Mesendoderm (in vitro differentiated cells): Measurements from ENCODE around the gene SGIP1.

Experiments used
- DNase-seq: peaks from one replicate; pipeline ENCODE4 v3.0.0; 2013
- H2AK5ac ChIP-seq: 2 replicates; pipeline ENCODE4 v1.6.1; 2013; ENCODE audit warnings: low read length, inconsistent platforms
- H2BK120ac ChIP-seq: 2 replicates; pipeline ENCODE4 v1.6.1; 2013; ENCODE audit warnings: low read depth, mild to moderate bottlenecking, low read length, moderate library complexity, mixed read lengths
- H2BK15ac ChIP-seq: replicated peaks from 2 replicates; pipeline ENCODE4 v1.6.1; 2013; ENCODE audit warnings: low read depth, mild to moderate bottlenecking, moderate library complexity
- H2BK5ac ChIP-seq: 2 replicates; pipeline ENCODE4 v1.6.1; 2013; ENCODE audit warnings: low read length, inconsistent platforms
- H3K18ac ChIP-seq: 2 replicates; pipeline ENCODE4 v1.6.1; 2013; ENCODE audit warnings: mild to moderate bottlenecking, low read length, mixed read lengths
- H3K23ac ChIP-seq: one replicate; pipeline ENCODE4 v1.6.1; 2013; ENCODE audit warnings: low read length
- H3K27ac ChIP-seq: 2 replicates; pipeline ENCODE4 v1.5.1; 2013; ENCODE audit warnings: low read depth, mild to moderate bottlenecking, inconsistent platforms, low read length, moderate library complexity
- H3K27me3 ChIP-seq: 2 replicates; pipeline ENCODE4 v1.6.1; 2013; ENCODE audit warnings: low read length, control low read depth, mild to moderate bottlenecking, inconsistent platforms; ENCODE audit not compliant: insufficient read depth, poor library complexity
- H3K36me3 ChIP-seq: 2 replicates; pipeline ENCODE4 v1.6.1; 2013; ENCODE audit warnings: low read length, inconsistent platforms; ENCODE audit not compliant: control insufficient read depth, insufficient read depth
- H3K4ac ChIP-seq: one replicate; pipeline ENCODE4 v1.6.1; 2013; ENCODE audit warnings: low read depth, mild to moderate bottlenecking, low read length, moderate library complexity
- H3K4me1 ChIP-seq: 2 replicates; pipeline ENCODE4 v1.6.1; 2013; ENCODE audit warnings: low read depth, low read length, inconsistent platforms; ENCODE audit not compliant: control insufficient read depth
- H3K4me2 ChIP-seq: 2 replicates; pipeline ENCODE4 v1.6.1; 2013; ENCODE audit warnings: low read length
- H3K4me3 ChIP-seq: 2 replicates; pipeline ENCODE4 v1.5.1; 2013; ENCODE audit warnings: mild to moderate bottlenecking, low read length
- H3K56ac ChIP-seq: one replicate; pipeline ENCODE4 v1.6.1; 2013; ENCODE audit warnings: low read length
- H3K79me1 ChIP-seq: 2 replicates; pipeline ENCODE4 v1.6.1; 2013; ENCODE audit warnings: low read length, inconsistent platforms
- H3K79me2 ChIP-seq: 2 replicates; pipeline ENCODE4 v1.6.1; 2013; ENCODE audit warnings: mild to moderate bottlenecking, low read length; ENCODE audit not compliant: control insufficient read depth, insufficient read depth
- H3K9ac ChIP-seq: 2 replicates; pipeline ENCODE4 v1.6.1; 2013; ENCODE audit warnings: low read length, inconsistent platforms
- H4K5ac ChIP-seq: one replicate; pipeline ENCODE4 v1.6.1; 2013; ENCODE audit warnings: low read length
- H4K8ac ChIP-seq: one replicate; pipeline ENCODE4 v1.6.1; 2013; ENCODE audit warnings: low read depth, mild to moderate bottlenecking, control low read depth, low read length, moderate library complexity
- WGBS: extraction: QIAGEN DNeasy Blood & Tissue Kit; methylation state at CpG from one replicate; pipeline ENCODE4 v1.1.7; 2013; ENCODE audit warnings: low lambda C conversion rate, missing lambda C conversion rate; ENCODE audit not compliant: insufficient coverage; ENCODE audit errors: extremely low coverage; 5-methylcytosine and 5-hydroxymethylcytosine counted together

The SGIP1 gene

DNA sequence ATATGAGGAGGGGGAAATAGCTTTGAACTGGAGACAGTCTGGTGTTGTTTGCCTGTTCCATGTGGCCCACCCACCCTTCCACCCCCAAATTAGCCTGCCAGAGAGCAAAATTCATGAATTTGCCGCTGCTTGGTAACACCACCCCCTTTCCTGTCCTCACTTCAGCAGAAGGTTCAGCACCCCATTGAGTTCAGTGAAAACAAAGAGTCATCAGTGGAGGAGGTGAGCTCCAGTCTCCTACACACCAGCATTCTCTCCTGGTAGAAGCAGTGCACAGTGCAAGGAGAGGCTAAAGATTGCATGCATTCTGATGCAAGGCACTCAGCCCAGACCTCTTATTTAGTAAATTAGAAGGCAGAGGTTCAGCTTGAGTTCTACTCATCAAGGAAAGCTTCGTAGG lies 118.6 kb downstream of the SGIP1 start:
- no peak overlapping the region for H4K8ac ChIP-seq
- peak; percentile 13 for DNase-seq
- H3K23ac ChIP-seq = no peak overlapping the region
- H3K4me1 ChIP-seq = no peaks in the 10 kb centered on the region
- H3K56ac ChIP-seq = no peak overlapping the region
- H3K27me3 ChIP-seq = no peaks in the 10 kb centered on the region
- no peak overlapping the region for H3K18ac ChIP-seq
- H2BK120ac ChIP-seq = no peak overlapping the region
- no peak overlapping the region for H3K9ac ChIP-seq
- no peaks in the 10 kb centered on the region for H3K36me3 ChIP-seq
- no peak overlapping the region for H3K4me3 ChIP-seq
- H2AK5ac ChIP-seq = no peak overlapping the region
- H2BK5ac ChIP-seq = no peak overlapping the region
- no peaks in the 10 kb centered on the region for H3K79me1 ChIP-seq
- no peak overlapping the region for H3K4ac ChIP-seq
- no peak overlapping the region for H3K27ac ChIP-seq
- no peak overlapping the region for H2BK15ac ChIP-seq
- no peaks in the 10 kb centered on the region for H3K79me2 ChIP-seq
- no peak overlapping the region for H3K4me2 ChIP-seq
- no peak overlapping the region for H4K5ac ChIP-seq
- WGBS = no CpG with 5 or more reads among the region's 2 CpGs

DNA sequence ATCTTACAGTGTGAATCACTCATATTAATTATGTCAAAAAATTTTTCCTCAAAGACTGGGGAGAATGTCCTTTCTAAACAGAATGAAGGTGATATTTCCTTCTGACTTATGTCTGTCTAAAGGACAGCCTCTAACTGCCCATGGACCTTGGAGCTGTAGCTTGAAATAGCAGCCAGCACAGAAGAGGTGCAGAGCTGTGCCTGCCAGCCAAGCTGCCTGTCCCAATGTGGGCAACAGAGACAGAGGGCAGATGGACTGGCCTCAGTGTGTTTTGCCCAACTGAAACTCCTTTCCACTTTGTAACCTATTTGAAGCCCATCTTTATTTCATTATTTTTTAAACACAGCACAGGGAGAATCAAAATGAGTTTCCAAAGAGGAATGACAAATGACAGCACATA lies 120.7 kb downstream of the SGIP1 start:
- no peak overlapping the region for H4K5ac ChIP-seq
- no peak overlapping the region for H4K8ac ChIP-seq
- no peaks in the 10 kb centered on the region for H3K36me3 ChIP-seq
- H2AK5ac ChIP-seq = no peak overlapping the region
- H2BK120ac ChIP-seq = no peak overlapping the region
- H3K27me3 ChIP-seq = no peaks in the 10 kb centered on the region
- no peaks in the 10 kb centered on the region for H3K4me1 ChIP-seq
- no peak overlapping the region for H2BK15ac ChIP-seq
- no peak overlapping the region for H3K23ac ChIP-seq
- H3K18ac ChIP-seq = no peak overlapping the region
- H2BK5ac ChIP-seq = no peak overlapping the region
- DNase-seq = no peak
- no peak overlapping the region for H3K56ac ChIP-seq
- no peaks in the 10 kb centered on the region for H3K79me1 ChIP-seq
- no peaks in the 10 kb centered on the region for H3K79me2 ChIP-seq
- no peak overlapping the region for H3K27ac ChIP-seq
- H3K4ac ChIP-seq = no peak overlapping the region
- H3K4me3 ChIP-seq = no peak overlapping the region
- no peak overlapping the region for H3K4me2 ChIP-seq
- no peak overlapping the region for H3K9ac ChIP-seq

DNA sequence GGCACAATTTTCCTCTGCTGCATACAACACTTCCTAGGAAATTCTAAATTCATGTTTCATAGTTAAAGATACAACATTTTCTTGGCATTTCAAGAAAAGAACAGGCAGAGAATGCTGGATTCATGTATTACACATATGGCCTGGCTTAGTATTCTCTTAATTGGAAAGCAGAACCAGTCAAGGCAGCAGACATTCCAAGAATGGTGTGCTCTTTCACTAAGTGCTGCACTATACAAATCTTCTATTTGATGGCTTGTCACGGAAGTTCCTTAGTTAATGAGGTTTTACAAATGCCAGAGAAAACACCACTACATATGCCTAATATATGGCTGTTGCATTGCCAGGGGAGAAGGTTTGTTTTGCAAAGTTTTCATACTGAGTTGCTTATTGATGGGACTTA lies 137.5 kb downstream of the SGIP1 start:
- Histone ChIP-seq H4K8ac (no peak overlapping the region), H3K4me1 (no peaks in the 10 kb centered on the region), H3K36me3 (no peaks in the 10 kb centered on the region), H3K4me3 (no peak overlapping the region), H3K79me2 (no peaks in the 10 kb centered on the region), H2AK5ac (no peak overlapping the region), H3K79me1 (no peaks in the 10 kb centered on the region), H3K27ac (no peak overlapping the region), H2BK5ac (no peak overlapping the region), H2BK120ac (no peak overlapping the region), H3K18ac (no peak overlapping the region), H3K23ac (no peak overlapping the region), H3K9ac (no peak overlapping the region), H2BK15ac (no peak overlapping the region), H3K4me2 (no peak overlapping the region), H3K27me3 (no peaks in the 10 kb centered on the region), H4K5ac (no peak overlapping the region), H3K56ac (no peak overlapping the region), H3K4ac (no peak overlapping the region)
- DNase-seq = no peak
- no CpG with 5 or more reads among the region's 1 CpG for WGBS

DNA sequence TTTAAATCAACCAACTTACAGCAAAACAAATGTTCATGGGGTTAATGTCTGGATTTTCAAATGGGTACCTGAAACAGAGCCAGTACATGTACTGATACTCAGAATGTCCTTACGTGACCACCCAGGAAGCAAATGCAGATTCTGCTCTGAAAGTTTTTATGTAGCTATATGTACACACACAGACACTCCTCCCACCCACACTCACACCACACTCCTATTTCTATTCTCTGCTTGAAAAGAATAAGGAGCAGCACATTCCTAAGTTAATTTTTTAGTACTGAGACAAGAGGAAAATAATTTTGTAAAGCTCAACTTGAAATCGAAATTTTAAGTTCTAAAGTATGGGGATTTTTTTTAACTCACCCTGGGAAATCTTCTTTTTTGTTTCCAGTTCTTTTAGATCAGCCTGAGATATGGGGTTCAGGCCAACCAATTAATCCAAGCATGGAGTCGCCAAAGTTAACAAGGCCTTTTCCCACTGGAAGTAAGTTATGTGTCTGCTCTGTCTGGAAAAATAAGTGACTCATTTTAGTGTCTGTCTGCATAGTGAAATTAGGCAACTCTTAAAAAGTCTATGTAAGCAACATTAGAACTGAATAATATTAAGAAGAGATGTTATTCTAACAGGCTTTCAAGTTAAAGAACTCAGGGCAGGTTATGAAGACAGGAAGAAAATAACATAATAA lies 142.8 kb downstream of the SGIP1 start:
- Histone ChIP-seq H2BK5ac (no peak overlapping the region), H4K8ac (no peak overlapping the region), H3K27me3 (no peaks in the 10 kb centered on the region), H2AK5ac (no peak overlapping the region), H3K4ac (no peak overlapping the region), H3K4me3 (no peak overlapping the region), H4K5ac (no peak overlapping the region), H2BK120ac (no peak overlapping the region), H3K27ac (no peak overlapping the region), H3K23ac (no peak overlapping the region), H2BK15ac (no peak overlapping the region), H3K4me1 (no peaks in the 10 kb centered on the region), H3K4me2 (no peak overlapping the region), H3K56ac (no peak overlapping the region), H3K36me3 (no peaks in the 10 kb centered on the region), H3K79me2 (no peaks in the 10 kb centered on the region), H3K9ac (no peak overlapping the region), H3K79me1 (no peaks in the 10 kb centered on the region), H3K18ac (no peak overlapping the region)
- DNase-seq = no peak
- no CpG with 5 or more reads among the region's 3 CpGs for WGBS

DNA sequence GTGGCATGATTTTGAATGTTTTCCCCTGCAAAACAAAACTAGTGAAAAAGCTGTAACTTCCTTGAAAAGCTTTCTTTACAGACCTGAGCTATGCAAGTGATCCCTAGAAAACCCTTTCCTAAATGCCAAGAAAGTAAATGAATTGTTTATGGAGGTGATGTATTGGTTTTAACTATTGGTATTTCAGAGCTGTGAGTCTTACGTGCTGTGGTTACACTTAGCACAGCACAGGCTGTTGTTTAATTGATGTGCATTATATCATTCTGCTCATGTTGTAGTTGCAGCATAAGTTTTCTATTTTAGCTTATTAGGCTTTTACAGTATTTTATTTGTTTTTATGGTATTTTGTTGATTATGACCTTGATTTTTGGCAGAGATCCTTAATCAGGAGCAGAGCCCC lies 144.2 kb downstream of the SGIP1 start:
- Histone ChIP-seq H3K27ac (no peak overlapping the region), H2AK5ac (no peak overlapping the region), H3K56ac (no peak overlapping the region), H4K8ac (no peak overlapping the region), H3K23ac (no peak overlapping the region), H2BK15ac (no peak overlapping the region), H3K79me1 (no peaks in the 10 kb centered on the region), H3K9ac (no peak overlapping the region), H3K27me3 (no peaks in the 10 kb centered on the region), H3K18ac (no peak overlapping the region), H3K4me3 (no peak overlapping the region), H3K36me3 (no peaks in the 10 kb centered on the region), H2BK5ac (no peak overlapping the region), H4K5ac (no peak overlapping the region), H3K4me2 (no peak overlapping the region), H3K4me1 (no peaks in the 10 kb centered on the region), H3K79me2 (no peaks in the 10 kb centered on the region), H2BK120ac (no peak overlapping the region), H3K4ac (no peak overlapping the region)
- no peak for DNase-seq
- WGBS = no CpG with 5 or more reads among the region's 1 CpG

DNA sequence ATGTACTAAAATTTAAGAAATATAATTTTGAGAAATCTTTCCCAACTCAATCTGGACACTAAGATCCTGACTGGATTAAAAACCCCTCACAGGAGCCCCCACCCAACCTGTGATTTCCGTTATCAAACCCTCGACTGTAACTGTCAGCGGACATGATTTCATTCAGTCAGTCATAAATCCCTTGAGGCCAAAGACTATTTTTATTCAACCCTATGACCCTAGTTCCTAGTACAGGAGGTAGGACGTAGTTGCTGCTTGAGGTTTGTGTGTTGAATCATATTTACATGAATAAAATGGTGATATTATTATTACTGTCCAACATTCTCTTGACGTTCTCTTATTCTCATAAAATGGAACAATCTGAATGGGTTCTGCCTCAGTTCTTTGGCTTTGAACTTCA lies 145.2 kb downstream of the SGIP1 start:
- Histone ChIP-seq H3K9ac (no peak overlapping the region), H3K36me3 (no peaks in the 10 kb centered on the region), H3K4me1 (no peaks in the 10 kb centered on the region), H2AK5ac (no peak overlapping the region), H3K4me3 (no peak overlapping the region), H3K79me2 (no peaks in the 10 kb centered on the region), H3K27me3 (no peaks in the 10 kb centered on the region), H2BK5ac (no peak overlapping the region), H3K79me1 (no peaks in the 10 kb centered on the region), H4K8ac (no peak overlapping the region), H3K18ac (no peak overlapping the region), H4K5ac (no peak overlapping the region), H2BK15ac (no peak overlapping the region), H3K4me2 (no peak overlapping the region), H3K56ac (no peak overlapping the region), H3K4ac (no peak overlapping the region), H2BK120ac (no peak overlapping the region), H3K27ac (no peak overlapping the region), H3K23ac (no peak overlapping the region)
- DNase-seq = no peak
- no CpG with 5 or more reads among the region's 5 CpGs for WGBS
